Gastrocnemius medialis (tissue), 4 donors: Measurements from ENCODE around the gene TRIM37. TPM values are rescaled to one million over a fixed set of nuclear protein-coding genes. Genes with fewer than 3 reads are reported as not detected.

Source experiments
- ATAC-seq, 2 donors: fragments of 150-250 bp; one replicate each; pipeline ENCODE4 v1.9.1; 2016
- DNase-seq, 2 donors: peaks; one replicate each; pipeline ENCODE4 v3.0.0-alpha.2; 2019
- H3K27ac ChIP-seq, 4 donors: fragments of 200-600 bp; sonication (generic); 1 replicate in 1 of 4; 2 replicates in 3 of 4; pipeline ENCODE4 v1.5.1; 2016 to 2018; ENCODE audit warnings: mild to moderate bottlenecking in 2 of 4, moderate library complexity in 1 of 4
- H3K27me3 ChIP-seq, 3 donors: fragments of 200-600 bp; sonication (generic) in 2 of 3; 1 replicate in 1 of 3; 2 replicates in 2 of 3; pipeline versions ENCODE4 v1.5.1 to v1.6.0; 2016 to 2019; ENCODE audit warnings: mild to moderate bottlenecking in 1 of 3, moderate library complexity in 1 of 3
- H3K36me3 ChIP-seq, 2 donors: fragments of 200-600 bp; sonication (generic) in 1 of 2; one replicate each; pipeline ENCODE4 v1.5.1; 2017 to 2018
- H3K4me1 ChIP-seq, 2 donors: fragments of 200-600 bp; sonication (generic) in 1 of 2; one replicate each; pipeline ENCODE4 v1.5.1; 2016 to 2017; ENCODE audit warnings: mild to moderate bottlenecking in 2 of 2
- H3K4me3 ChIP-seq, 4 donors: fragments of 200-600 bp; sonication (generic) in 3 of 4; 1 replicate in 1 of 4; 2 replicates in 3 of 4; pipeline ENCODE4 v1.5.1; 2016 to 2019; ENCODE audit warnings: mild to moderate bottlenecking in 2 of 4
- H3K9me3 ChIP-seq, 3 donors: fragments of 200-600 bp; sonication (generic) in 2 of 3; 1 replicate in 1 of 3; 2 replicates in 2 of 3; pipeline ENCODE4 v1.5.1; 2016 to 2019
- CTCF ChIP-seq, 5 experiments: fragments of 450-650 bp in 3 of 5; fragments of 200-600 bp in 2 of 5; sonication (generic) in 2 of 5; IDR thresholded peaks in 4 of 5; conservative IDR thresholded peaks in 1 of 5; 1 replicate in 4 of 5; 2 replicates in 1 of 5; pipeline ENCODE4 v1.5.1; 2016 to 2019; ENCODE audit warnings: antibody characterized with exemption in 5 of 5, mild to moderate bottlenecking in 3 of 5, moderate library complexity in 3 of 5
- POLR2A ChIP-seq, 2 donors: fragments of 450-650 bp; IDR thresholded peaks; one replicate each; pipeline ENCODE4 v1.6.1; 2017; ENCODE audit warnings: antibody characterized with exemption in 2 of 2, mild to moderate bottlenecking in 2 of 2, moderate library complexity in 2 of 2
- in situ Hi-C, 4 donors: fragments of 200-750 bp; cut with MboI; loops; one replicate each; pipeline versions ENCODE4 v1.15.0 to v1.8.0; 2017; ENCODE audit warnings: low sequenced_read_pairs in 4 of 4
- intact Hi-C: fragments of 100-400 bp; cut with DNase I; formaldehyde crosslinking; loops from one replicate; pipeline ENCODE4 v1.15.1; 2023; ENCODE audit warnings: low total_unique reads
- total RNA-seq, 4 donors: library from RNA; depleted of rRNA; stranded (reverse); fragments of >200 nt; gene quantifications; one replicate each; pipeline versions ENCODE4 v1.1.0 to v1.2.3, GENCODE V29; 2016

TRIM37 gene
- total RNA-seq, 4 donors from 2014 or later: 16.1 to 17.5 (median 16.3) TPM

- ATAC-seq: no peak
- intact Hi-C loops (no loop called here), in situ Hi-C loops (loop anchor here (10.0 to 25.0 kb wide), 4 partner anchors 306 to 506 kb away; partner anchors contain the start of gene MTMR4 (in 1 of the 4))
- no peak overlapping the region for H3K4me3 ChIP-seq
- no peaks in the 10 kb centered on the region for H3K4me1 ChIP-seq
- H3K27me3 ChIP-seq: no peaks in the 10 kb centered on the region
- no peak for DNase-seq
- H3K9me3 ChIP-seq: no peaks in the 10 kb centered on the region
- H3K27ac ChIP-seq: no peak overlapping the region
- no peak for TF ChIP-seq POLR2A (IDR thresholded peaks at IDR 0.05)
- no peak for TF ChIP-seq CTCF (IDR thresholded peaks at IDR 0.05 in 4 of 5, conservative IDR thresholded peaks at IDR 0.05 in 1 of 5)
- H3K36me3 ChIP-seq: peaks cover 0 to 13% of the 10 kb centered on the region in 2 donors
Observed at GRCh38 chr17:59018019-59018418, 88.7 kb downstream of the TRIM37 start.

GRCh38 chr17:59011975-59012374, 94.7 kb downstream of the TRIM37 start:
- intact Hi-C loops (no loop called here), in situ Hi-C loops (loop anchor here (5.0 to 25.0 kb wide), 5 partner anchors 300 to 500 kb away; partner anchors contain the start of gene MTMR4 (in 1 of the 4))
- Histone ChIP-seq H3K36me3 (peaks cover 0 to 22% of the 10 kb centered on the region in 2 donors), H3K9me3 (no peaks in the 10 kb centered on the region), H3K27ac (no peak overlapping the region), H3K4me1 (no peaks in the 10 kb centered on the region), H3K4me3 (no peak overlapping the region), H3K27me3 (no peaks in the 10 kb centered on the region)
- DNase-seq (no peak), ATAC-seq (no peak)
- no peak for TF ChIP-seq CTCF (IDR thresholded peaks at IDR 0.05 in 4 of 5, conservative IDR thresholded peaks at IDR 0.05 in 1 of 5)

GRCh38 chr17:59010026-59010425, 96.7 kb downstream of the TRIM37 start:
- DNase-seq (no peak), ATAC-seq (no peak)
- Histone ChIP-seq H3K27me3 (no peaks in the 10 kb centered on the region), H3K4me1 (no peaks in the 10 kb centered on the region), H3K9me3 (no peaks in the 10 kb centered on the region), H3K36me3 (peaks cover 0 to 14% of the 10 kb centered on the region in 2 donors), H3K4me3 (no peak overlapping the region), H3K27ac (no peak overlapping the region)
- intact Hi-C loops (no loop called here), in situ Hi-C loops (loop anchor here (5.0 to 25.0 kb wide), 5 partner anchors 298 to 498 kb away; partner anchors contain the start of gene MTMR4 (in 1 of the 4))
- TF ChIP-seq POLR2A (IDR thresholded peaks at IDR 0.05) (no peak), CTCF (IDR thresholded peaks at IDR 0.05 in 4 of 5, conservative IDR thresholded peaks at IDR 0.05 in 1 of 5) (no peak)

- no peak for DNase-seq
- no peak overlapping the region for H3K27ac ChIP-seq
- no peak overlapping the region for H3K4me3 ChIP-seq
- no peak for ATAC-seq
- no peaks in the 10 kb centered on the region for H3K27me3 ChIP-seq
- intact Hi-C loops: no loop called here
- H3K36me3 ChIP-seq: peaks cover 0 to 14% of the 10 kb centered on the region in 2 donors
- TF ChIP-seq CTCF (IDR thresholded peaks at IDR 0.05 in 4 of 5, conservative IDR thresholded peaks at IDR 0.05 in 1 of 5): no peak
- TF ChIP-seq POLR2A (IDR thresholded peaks at IDR 0.05): no peak
- H3K9me3 ChIP-seq: no peaks in the 10 kb centered on the region
- H3K4me1 ChIP-seq: no peaks in the 10 kb centered on the region
- in situ Hi-C loops: loop anchor here in 3 of 4 donors (10.0 to 25.0 kb wide), 5 partner anchors 294 to 496 kb away; partner anchors contain the start of gene MTMR4 (in 3 of the 3)
Observed at GRCh38 chr17:59008737-59009136, 97.9 kb downstream of the TRIM37 start.

- ATAC-seq (no peak), DNase-seq (no peak)
- intact Hi-C loops: no loop called here
- no peak overlapping the region for H3K27ac ChIP-seq
- in situ Hi-C loops: loop anchor here in 3 of 4 donors (10.0 to 25.0 kb wide), 5 partner anchors 293 to 496 kb away; partner anchors contain the start of gene MTMR4 (in 3 of the 3)
- no peak overlapping the region for H3K4me3 ChIP-seq
- no peaks in the 10 kb centered on the region for H3K9me3 ChIP-seq
- TF ChIP-seq POLR2A (IDR thresholded peaks at IDR 0.05) (no peak), CTCF (IDR thresholded peaks at IDR 0.05 in 4 of 5, conservative IDR thresholded peaks at IDR 0.05 in 1 of 5) (no peak)
- no peaks in the 10 kb centered on the region for H3K4me1 ChIP-seq
- peaks cover 0 to 14% of the 10 kb centered on the region in 2 donors for H3K36me3 ChIP-seq
- H3K27me3 ChIP-seq: no peaks in the 10 kb centered on the region
Observed at GRCh38 chr17:59007995-59008394, 98.7 kb downstream of the TRIM37 start.
